Measurements from ENCODE around the gene FGFR3. TPM values are rescaled to one million over a fixed set of nuclear protein-coding genes. Genes with fewer than 3 reads are reported as not detected.

The FGFR3 gene
- total RNA-seq, 3 donors from 2014 or later (not counting 1 experiment from before 2014, with no cell fraction given) = not detected

GRCh38 chr4:1765409-1766072 is 27.6 kb upstream of the FGFR3 start:
- no peak for ATAC-seq
- H3K4me1 Mint-ChIP-seq = peaks cover 0 to 9% of the 10 kb centered on the region in 2 donors
- Histone ChIP-seq H3K9me3 (ENCODE audit: control insufficient read depth, insufficient read depth, low read length) (no peaks in the 10 kb centered on the region), H3K4me3 (ENCODE audit: low read length) (no peak overlapping the region), H3K36me3 (ENCODE audit: control insufficient read depth, insufficient read depth, low read length) (no peaks in the 10 kb centered on the region), H3K27ac (ENCODE audit: low read length) (no peak overlapping the region), H3K4me1 (ENCODE audit: control insufficient read depth, insufficient read depth, low read length) (peaks cover 5% of the 10 kb centered on the region), H3K27me3 (ENCODE audit: control insufficient read depth, insufficient read depth, low read length) (peaks cover 16% of the 10 kb centered on the region)
- DNase-seq = no peak
- no peaks in the 10 kb centered on the region for H3K9me3 Mint-ChIP-seq
- H3K27ac Mint-ChIP-seq = no peak overlapping the region
- intact Hi-C loops (cut with micrococcal nuclease) = no loop called here
- no peaks in the 10 kb centered on the region for H3K36me3 Mint-ChIP-seq
- no peak for TF ChIP-seq CTCF (IDR thresholded peaks at IDR 0.05)
- H3K4me3 Mint-ChIP-seq = no peak overlapping the region
- WGBS (ENCODE audit: insufficient coverage) = 77% methylated on average over 10 of the region's 10 CpGs
- H3K27me3 Mint-ChIP-seq (ENCODE audit: low read depth in 2 of 2) = peaks cover 7 to 25% of the 10 kb centered on the region in 2 donors

GRCh38 chr4:1766106-1767060 is 26.7 kb upstream of the FGFR3 start:
- peak in 1 of 3 donors; percentile 20 for ATAC-seq
- intact Hi-C loops (cut with micrococcal nuclease) = no loop called here
- Mint-ChIP-seq H3K4me1 (peaks cover 0 to 9% of the 10 kb centered on the region in 2 donors), H3K27me3 (ENCODE audit: low read depth in 2 of 2) (peaks cover 7 to 25% of the 10 kb centered on the region in 2 donors), H3K4me3 (no peak overlapping the region), H3K36me3 (no peaks in the 10 kb centered on the region), H3K27ac (no peak overlapping the region), H3K9me3 (no peaks in the 10 kb centered on the region)
- Histone ChIP-seq H3K27me3 (ENCODE audit: control insufficient read depth, insufficient read depth, low read length) (peaks cover 16% of the 10 kb centered on the region), H3K27ac (ENCODE audit: low read length) (no peak overlapping the region), H3K36me3 (ENCODE audit: control insufficient read depth, insufficient read depth, low read length) (no peaks in the 10 kb centered on the region), H3K9me3 (ENCODE audit: control insufficient read depth, insufficient read depth, low read length) (no peaks in the 10 kb centered on the region), H3K4me3 (ENCODE audit: low read length) (no peak overlapping the region), H3K4me1 (ENCODE audit: control insufficient read depth, insufficient read depth, low read length) (peaks cover 5% of the 10 kb centered on the region)
- whole genome bisulfite sequencing (ENCODE audit: insufficient coverage) = 76% methylated on average over 41 of the region's 41 CpGs
- no peak for TF ChIP-seq CTCF (IDR thresholded peaks at IDR 0.05)
- DNase-seq = no peak

- Mint-ChIP-seq H3K4me1 (peaks cover 0 to 9% of the 10 kb centered on the region in 2 donors), H3K9me3 (no peaks in the 10 kb centered on the region), H3K4me3 (no peak overlapping the region), H3K27ac (no peak overlapping the region), H3K36me3 (no peaks in the 10 kb centered on the region), H3K27me3 (ENCODE audit: low read depth in 2 of 2) (peaks cover 7 to 25% of the 10 kb centered on the region in 2 donors)
- no peaks in the 10 kb centered on the region for H3K9me3 ChIP-seq (ENCODE audit: control insufficient read depth, insufficient read depth, low read length)
- H3K4me3 ChIP-seq (ENCODE audit: low read length) = no peak overlapping the region
- no peaks in the 10 kb centered on the region for H3K36me3 ChIP-seq (ENCODE audit: control insufficient read depth, insufficient read depth, low read length)
- H3K27ac ChIP-seq (ENCODE audit: low read length) = no peak overlapping the region
- intact Hi-C loops (cut with micrococcal nuclease) = no loop called here
- H3K27me3 ChIP-seq (ENCODE audit: control insufficient read depth, insufficient read depth, low read length) = peaks cover 16% of the 10 kb centered on the region
- peaks cover 5% of the 10 kb centered on the region for H3K4me1 ChIP-seq (ENCODE audit: control insufficient read depth, insufficient read depth, low read length)
- DNase-seq (peak in 1 of 2 donors; percentile 28), ATAC-seq (peak in 1 of 3 donors; percentile 18)
- TF ChIP-seq CTCF (IDR thresholded peaks at IDR 0.05) = no peak
- 4% methylated on average over 75 of the region's 84 CpGs for WGBS (ENCODE audit: insufficient coverage)
These were observed 25.9 kb upstream of the FGFR3 start for GRCh38 chr4:1767061-1767769.
